Prostate gland (tissue), 2 donors: ENCODE data around the gene PLXDC1.

ENCODE experiments used
- POLR2AphosphoS5 ChIP-seq: sonication (generic); formaldehyde crosslinking; IDR thresholded peaks from one replicate; pipeline ENCODE4 v1.6.1; 2017; ENCODE audit warnings: antibody characterized with exemption
- TF ChIP-seq, protein P1 (sequence below), 4 experiments: fragments of 200-600 bp in 2 of 4; fragments of 450-650 bp in 2 of 4; sonication (generic) in 2 of 4; IDR thresholded peaks; 1 replicate in 3 of 4; 2 replicates in 1 of 4; pipeline ENCODE4 v1.5.1; 2016 to 2019; ENCODE audit warnings: antibody characterized with exemption in 4 of 4, mild to moderate bottlenecking in 2 of 4, moderate library complexity in 2 of 4

- TF ChIP-seq, protein P1, sequence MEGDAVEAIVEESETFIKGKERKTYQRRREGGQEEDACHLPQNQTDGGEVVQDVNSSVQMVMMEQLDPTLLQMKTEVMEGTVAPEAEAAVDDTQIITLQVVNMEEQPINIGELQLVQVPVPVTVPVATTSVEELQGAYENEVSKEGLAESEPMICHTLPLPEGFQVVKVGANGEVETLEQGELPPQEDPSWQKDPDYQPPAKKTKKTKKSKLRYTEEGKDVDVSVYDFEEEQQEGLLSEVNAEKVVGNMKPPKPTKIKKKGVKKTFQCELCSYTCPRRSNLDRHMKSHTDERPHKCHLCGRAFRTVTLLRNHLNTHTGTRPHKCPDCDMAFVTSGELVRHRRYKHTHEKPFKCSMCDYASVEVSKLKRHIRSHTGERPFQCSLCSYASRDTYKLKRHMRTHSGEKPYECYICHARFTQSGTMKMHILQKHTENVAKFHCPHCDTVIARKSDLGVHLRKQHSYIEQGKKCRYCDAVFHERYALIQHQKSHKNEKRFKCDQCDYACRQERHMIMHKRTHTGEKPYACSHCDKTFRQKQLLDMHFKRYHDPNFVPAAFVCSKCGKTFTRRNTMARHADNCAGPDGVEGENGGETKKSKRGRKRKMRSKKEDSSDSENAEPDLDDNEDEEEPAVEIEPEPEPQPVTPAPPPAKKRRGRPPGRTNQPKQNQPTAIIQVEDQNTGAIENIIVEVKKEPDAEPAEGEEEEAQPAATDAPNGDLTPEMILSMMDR (IDR thresholded peaks at IDR 0.05): no peak
- no peak for TF ChIP-seq POLR2AphosphoS5
These were observed 37.6 kb downstream of the PLXDC1 start for GRCh38 chr17:39113871-39114270.
